CD4-positive, alpha-beta T cell treated with Interferon alpha-2 for 1 hour (primary cell): ENCODE results near the gene SENP6.

Experiments used
- DNase-seq, 2 donors: peaks; one replicate each; pipeline ENCODE4 v3.0.0-alpha.2; 2020 to 2022

SENP6 gene

DNA sequence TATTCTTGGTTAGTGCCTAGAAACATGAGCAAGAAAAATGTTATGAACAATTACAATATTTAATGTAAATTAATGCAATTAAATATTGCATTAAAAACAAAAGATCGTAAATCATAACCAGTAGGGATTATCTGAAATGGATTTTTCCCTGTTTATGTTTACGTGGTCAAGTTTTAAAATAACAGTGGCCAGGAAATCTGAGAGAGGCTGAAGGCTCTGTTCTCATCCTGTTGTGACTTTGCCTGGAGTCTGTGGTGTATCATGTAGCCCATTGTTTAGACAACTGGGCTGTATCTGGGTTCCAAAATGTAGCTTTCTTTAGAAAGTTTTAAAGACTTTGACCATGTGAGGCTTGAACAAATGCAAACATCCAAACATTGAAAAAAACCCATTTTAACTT, 149.8 kb downstream of the SENP6 start:
- no peak for DNase-seq

- no peak for DNase-seq
Observed at GRCh38 chr6:75752365-75752764, 150.7 kb downstream of the SENP6 start.

GRCh38 chr6:75755704-75756103, 154.0 kb downstream of the SENP6 start:
- DNase-seq, result no peak

GRCh38 chr6:75757295-75757694, 155.6 kb downstream of the SENP6 start:
- no peak for DNase-seq

DNA sequence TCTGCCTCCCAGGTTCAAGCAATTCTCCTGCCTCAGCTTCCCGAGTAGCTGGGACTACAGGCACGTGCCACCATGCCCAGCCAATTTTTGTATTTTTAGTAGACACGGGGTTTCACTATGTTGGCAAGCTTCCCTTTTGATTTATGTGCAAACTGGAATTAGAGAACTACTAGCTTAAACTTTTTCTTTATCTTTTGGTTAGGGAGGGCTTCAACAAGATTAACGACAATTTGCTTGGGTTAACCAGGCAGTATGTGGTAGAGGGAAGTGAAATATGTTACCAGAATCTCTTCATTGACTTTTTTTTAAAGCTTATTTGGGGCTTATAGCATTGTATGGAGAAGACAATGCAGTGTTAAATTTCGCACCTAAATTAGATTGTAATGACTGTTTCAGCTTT, 156.4 kb downstream of the SENP6 start:
- no peak for DNase-seq

DNA sequence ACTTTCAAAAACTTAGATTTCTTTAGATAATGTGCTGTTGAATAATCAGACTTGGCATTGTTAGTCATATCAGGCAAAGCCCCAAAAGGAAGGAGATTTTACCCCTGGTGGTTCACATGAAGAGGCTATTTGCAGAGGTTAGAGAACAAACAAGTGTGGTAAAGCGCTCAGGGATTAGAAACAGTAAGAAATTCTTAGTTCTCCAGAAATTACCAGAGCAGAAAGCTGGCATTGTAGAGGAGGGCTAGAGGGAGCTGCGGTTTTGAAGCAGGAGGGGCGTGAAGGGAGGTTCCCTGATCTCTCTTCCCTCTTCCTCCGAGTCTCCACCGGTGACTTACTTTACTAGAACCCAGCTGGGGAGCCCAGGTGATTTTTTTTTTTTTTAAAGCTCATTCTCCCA, 157.5 kb downstream of the SENP6 start:
- DNase-seq, result no peak

DNA sequence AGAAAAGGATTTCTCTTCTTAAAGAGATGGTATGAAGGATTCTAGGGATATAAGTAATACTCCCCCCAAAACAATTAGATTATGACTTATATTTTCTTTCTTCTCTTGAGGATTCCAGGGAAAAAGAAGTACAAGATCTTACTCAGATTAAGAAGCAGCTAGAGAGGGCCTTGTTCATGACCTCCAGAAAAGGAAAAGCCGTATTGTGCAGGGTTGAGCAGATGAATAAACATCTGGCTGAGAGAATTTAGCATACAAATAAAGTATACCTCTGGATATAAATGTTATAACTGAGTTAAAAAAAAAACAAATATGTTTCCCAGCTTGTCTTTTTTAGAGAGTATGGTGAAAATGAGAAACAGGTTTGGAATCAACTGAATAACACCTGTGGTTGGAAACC, 158.6 kb downstream of the SENP6 start:
- DNase-seq, result no peak

DNA sequence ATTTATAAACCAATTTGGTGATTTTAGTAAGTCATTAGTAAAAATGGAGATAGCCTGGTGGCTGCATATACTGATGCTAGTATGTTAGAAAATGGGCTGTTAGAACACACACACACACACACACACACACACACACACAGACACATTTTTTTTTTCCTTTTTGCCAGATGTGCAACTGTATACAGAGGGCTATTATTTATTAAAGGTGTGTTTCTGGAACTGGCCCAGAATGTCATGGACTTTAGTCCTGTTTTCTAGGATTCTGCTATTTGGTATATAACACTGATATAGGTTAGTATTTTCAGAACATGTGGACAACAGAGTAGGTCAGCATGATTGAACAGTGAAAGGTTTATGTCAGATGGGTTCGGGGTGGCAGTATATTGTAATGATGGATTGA, 159.8 kb downstream of the SENP6 start:
- no peak for DNase-seq

DNA sequence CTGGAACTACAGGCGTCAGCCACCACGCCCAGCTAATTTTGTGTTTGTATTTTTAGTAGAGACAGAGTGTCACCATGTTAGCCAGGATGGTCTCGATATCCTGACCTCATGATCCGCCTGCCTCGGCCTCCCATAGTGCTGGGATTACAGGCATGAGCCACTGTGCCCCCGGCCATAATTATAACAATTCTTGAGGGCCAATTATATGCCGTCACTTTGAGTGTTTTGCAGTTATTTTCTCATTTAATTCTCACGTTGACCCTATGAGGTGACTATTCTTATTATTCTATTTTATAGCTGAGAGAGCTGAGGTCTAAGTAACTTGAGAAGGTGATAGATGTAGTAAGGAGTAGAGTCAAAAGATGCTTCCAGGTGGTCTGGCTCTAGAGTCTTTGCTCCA, 160.4 kb downstream of the SENP6 start:
- DNase-seq, result no peak

DNA sequence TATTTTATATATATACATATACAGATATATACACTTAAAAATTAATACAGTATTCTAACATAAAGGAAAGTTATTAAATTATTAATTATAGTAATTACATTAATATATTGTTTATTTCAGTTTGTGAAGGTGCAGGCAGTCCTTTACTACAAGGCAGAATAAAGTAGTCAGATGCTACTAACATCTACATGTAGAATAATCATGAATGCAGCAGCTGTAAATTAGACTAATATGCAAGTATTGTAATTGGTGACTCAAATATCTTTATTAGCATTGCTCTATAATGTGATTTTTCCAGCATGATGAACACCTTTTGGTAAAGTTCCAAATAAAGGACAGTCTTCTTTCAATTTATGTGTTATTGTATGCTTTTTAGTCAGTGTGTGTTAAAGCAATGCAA, 164.7 kb downstream of the SENP6 start:
- no peak for DNase-seq
